RWPE1 (cell line): Measurements from ENCODE around the gene CCDC150.
A peak's percentile ranks its signal among the peaks of the same experiment; 100 is the strongest.

Source experiments
- CTCF ChIA-PET: fragments of 350-600 bp; sonication (Branson Sonifier 250); formaldehyde crosslinking; extraction: SDS; loops from one replicate; lab custom pipeline; 2021; lab: Yijun Ruan, JAX
- POLR2A ChIA-PET: fragments of 400-600 bp; formaldehyde crosslinking; extraction: SDS; loops from one replicate; lab custom pipeline; 2020; ENCODE audit warnings: antibody characterized with exemption; ENCODE audit not compliant: low non-redundant PET; lab: Yijun Ruan, JAX
- DNase-seq: peaks from one replicate; pipeline ENCODE4 v3.0.0; 2012; ENCODE audit warnings: low spot score
- H3K27ac ChIP-seq: fragments of 450-650 bp; 2 replicates; pipeline ENCODE4 v1.5.1; 2017
- CTCF ChIP-seq: fragments of 450-650 bp; conservative IDR thresholded peaks from 2 replicates; pipeline ENCODE4 v1.5.1; 2017; ENCODE audit warnings: low read depth, mild to moderate bottlenecking

Gene CCDC150

GRCh38 chr2:196659844-196660243, 20.3 kb downstream of the CCDC150 start:
- ChIA-PET CTCF (no interaction called here), POLR2A (no interaction called here)
- no peak overlapping the region for H3K27ac ChIP-seq
- no peak for TF ChIP-seq CTCF
- no peak for DNase-seq

GRCh38 chr2:196660244-196660643, 20.7 kb downstream of the CCDC150 start:
- CTCF ChIA-PET, result no interaction called here
- DNase-seq, result no peak
- no peak for TF ChIP-seq CTCF
- POLR2A ChIA-PET, result no interaction called here
- H3K27ac ChIP-seq, result no peak overlapping the region

- DNase-seq, result no peak
- ChIA-PET POLR2A (no interaction called here), CTCF (no interaction called here)
- TF ChIP-seq CTCF, result no peak
- H3K27ac ChIP-seq, result no peak overlapping the region
Measured at GRCh38 chr2:196670342-196670741, 30.8 kb downstream of the CCDC150 start.

- POLR2A ChIA-PET, result no interaction called here
- no peak for TF ChIP-seq CTCF
- CTCF ChIA-PET, result no interaction called here
- no peak overlapping the region for H3K27ac ChIP-seq
- DNase-seq, result no peak
Measured at GRCh38 chr2:196675963-196676362, 36.4 kb downstream of the CCDC150 start.

GRCh38 chr2:196677404-196677803, 37.9 kb downstream of the CCDC150 start:
- TF ChIP-seq CTCF, result no peak
- H3K27ac ChIP-seq, result peak overlapping the region; percentile 43; the same call in 1 of the 2 replicates
- POLR2A ChIA-PET, result no interaction called here
- CTCF ChIA-PET, result interaction anchor here (0.6 kb wide), 1 partner anchor 17 kb away, joined by 7 read pairs; no protein-coding TSS in a partner anchor
- DNase-seq, result peak; percentile 47

- POLR2A ChIA-PET, result no interaction called here
- CTCF ChIA-PET, result no interaction called here
- no peak overlapping the region for H3K27ac ChIP-seq
- TF ChIP-seq CTCF, result no peak
- DNase-seq, result no peak
Measured at GRCh38 chr2:196679368-196679767, 39.9 kb downstream of the CCDC150 start.

GRCh38 chr2:196681510-196681909, 42.0 kb downstream of the CCDC150 start:
- DNase-seq, result no peak
- ChIA-PET CTCF (no interaction called here), POLR2A (no interaction called here)
- H3K27ac ChIP-seq, result no peak overlapping the region
- TF ChIP-seq CTCF, result no peak
